SK-N-SH (cell line): ENCODE measurements around the gene LYSMD4. TPM values are rescaled to one million over a fixed set of nuclear protein-coding genes. Genes with fewer than 3 reads are reported as not detected.

Experiments
- CTCF ChIA-PET: fragments of 300-600, 350-600 bp; formaldehyde crosslinking; extraction: SDS; loops from one replicate; lab custom pipeline; 2021; lab: Yijun Ruan, JAX
- POLR2A ChIA-PET: fragments of 350-600 bp; sonication (Branson Sonifier 250); formaldehyde crosslinking; extraction: SDS; loops from one replicate; lab custom pipeline; 2020; ENCODE audit warnings: antibody characterized with exemption, inconsistent platforms; lab: Yijun Ruan, JAX
- DNase-seq: peaks from one replicate; pipeline ENCODE4 v3.0.0; 2012
- H2AFZ ChIP-seq: fragments of 200-600 bp; sonication (generic); 2 replicates; pipeline ENCODE4 v1.8.1; 2016; ENCODE audit warnings: antibody characterized with exemption, mild to moderate bottlenecking, low read depth
- H3F3A ChIP-seq: fragments of 200-600 bp; sonication (generic); replicated peaks from 2 replicates; pipeline ENCODE3; 2016; ENCODE audit warnings: antibody characterized with exemption, mild to moderate bottlenecking; ENCODE audit not compliant: insufficient read depth
- H3K27ac ChIP-seq, 2 experiments: fragments of 200-500 bp in 1 of 2; fragments of 200-600 bp in 1 of 2; sonication (Bioruptor generic) in 1 of 2; sonication (generic), shearing (Covaris generic) in 1 of 2; 2 replicates each; pipeline versions ENCODE4 v1.5.1 to v1.6.1; 2014 to 2016; ENCODE audit warnings: low read depth in 2 of 2, inconsistent platforms in 1 of 2, low read length in 1 of 2, mild to moderate bottlenecking in 1 of 2, mixed read lengths in 1 of 2
- H3K27me3 ChIP-seq: fragments of 200-600 bp; sonication (generic), shearing (Covaris generic); 2 replicates; pipeline ENCODE4 v1.6.1; 2016; ENCODE audit warnings: mixed run types; ENCODE audit not compliant: insufficient read depth
- H3K36me3 ChIP-seq, 2 experiments: fragments of 200-500 bp in 1 of 2; fragments of 200-600 bp in 1 of 2; sonication (Bioruptor generic) in 1 of 2; sonication (generic) in 1 of 2; replicated peaks in 1 of 2; 2 replicates each; pipeline versions ENCODE3 to v1.5.1; 2014 to 2016; ENCODE audit warnings: low read length in 1 of 2, mild to moderate bottlenecking in 1 of 2; ENCODE audit not compliant: insufficient read depth in 2 of 2, control insufficient read depth in 1 of 2
- H3K4me1 ChIP-seq, 2 experiments: fragments of 200-500 bp in 1 of 2; fragments of 200-600 bp in 1 of 2; sonication (Bioruptor generic) in 1 of 2; sonication (generic), shearing (Covaris generic) in 1 of 2; 2 replicates each; pipeline versions ENCODE4 v1.5.1 to v1.6.1; 2014 to 2016; ENCODE audit warnings: low read depth in 1 of 2, low read length in 1 of 2, mixed run types in 1 of 2; ENCODE audit not compliant: insufficient read depth in 2 of 2, control insufficient read depth in 1 of 2
- H3K4me2 ChIP-seq: fragments of 200-600 bp; sonication (generic), shearing (Covaris generic); 2 replicates; pipeline ENCODE4 v1.6.1; 2017; ENCODE audit warnings: mixed run types
- H3K4me3 ChIP-seq, 2 experiments: fragments of 200-500 bp in 1 of 2; fragments of 200-600 bp in 1 of 2; sonication (Bioruptor generic) in 1 of 2; sonication (generic), shearing (Covaris generic) in 1 of 2; 2 replicates each; pipeline versions ENCODE4 v1.5.1 to v1.8.1; 2014 to 2016; ENCODE audit warnings: low read depth in 2 of 2, inconsistent platforms in 1 of 2, low read length in 1 of 2, mild to moderate bottlenecking in 1 of 2, mixed read lengths in 1 of 2, moderate library complexity in 1 of 2
- H3K79me2 ChIP-seq: fragments of 200-600 bp; sonication (generic); 2 replicates; pipeline ENCODE4 v1.8.1; 2017; ENCODE audit warnings: mild to moderate bottlenecking; ENCODE audit not compliant: insufficient read depth
- H3K9ac ChIP-seq: fragments of 200-600 bp; sonication (generic); 2 replicates; pipeline ENCODE4 v1.6.1; 2017; ENCODE audit warnings: mixed run types
- H3K9me2 ChIP-seq: fragments of 200-600 bp; sonication (generic); 2 replicates; pipeline ENCODE4 v1.6.1; 2017; ENCODE audit warnings: mixed run types
- H3K9me3 ChIP-seq: fragments of 200-600 bp; sonication (generic); 2 replicates; pipeline ENCODE4 v1.6.1; 2017; ENCODE audit warnings: mixed run types, mild to moderate bottlenecking, moderate library complexity
- H4K20me1 ChIP-seq: fragments of 200-600 bp; sonication (generic); 2 replicates; pipeline ENCODE4 v1.6.1; 2017; ENCODE audit warnings: mild to moderate bottlenecking, mixed run types; ENCODE audit not compliant: insufficient read depth
- CHD2 ChIP-seq: fragments of 150-350 bp; IDR thresholded peaks from 2 replicates; pipeline ENCODE4 v1.6.1; 2018; ENCODE audit warnings: low read length; ENCODE audit not compliant: partially characterized antibody
- ELF1 ChIP-seq: IDR thresholded peaks from 2 replicates; pipeline ENCODE4 v1.4.0; 2012
- EP300 ChIP-seq, 2 experiments: IDR thresholded peaks; 2 replicates each; pipeline versions ENCODE4 v1.4.0 to v1.6.1; 2012; ENCODE audit warnings: borderline replicate concordance in 1 of 2, low read depth in 1 of 2, low read length in 1 of 2
- FOXM1 ChIP-seq: IDR thresholded peaks from 2 replicates; pipeline ENCODE4 v1.4.0; 2012; ENCODE audit warnings: low read depth, mild to moderate bottlenecking
- JUND ChIP-seq: IDR thresholded peaks from 2 replicates; pipeline ENCODE4 v1.4.0; 2012
- POLR2AphosphoS5 ChIP-seq: IDR thresholded peaks from 2 replicates; pipeline ENCODE4 v1.6.1; 2012; ENCODE audit warnings: low read depth, low read length
- RAD21 ChIP-seq: IDR thresholded peaks from 2 replicates; pipeline ENCODE4 v1.6.1; 2012; ENCODE audit warnings: mild to moderate bottlenecking, low read length
- RCOR1 ChIP-seq: fragments of 150-350 bp; IDR thresholded peaks from 2 replicates; pipeline ENCODE4 v1.6.1; 2017; ENCODE audit warnings: antibody characterized with exemption, low read length
- RFX5 ChIP-seq: IDR thresholded peaks from 2 replicates; pipeline ENCODE4 v1.6.1; 2012; ENCODE audit warnings: mild to moderate bottlenecking, improper control_type of control experiment, low read length
- RXRA ChIP-seq: IDR thresholded peaks from 2 replicates; pipeline ENCODE4 v1.4.0; 2012; ENCODE audit warnings: low read depth, mild to moderate bottlenecking, borderline replicate concordance
- SIN3A ChIP-seq: IDR thresholded peaks from 2 replicates; pipeline ENCODE4 v1.6.1; 2012; ENCODE audit warnings: low read depth, mild to moderate bottlenecking, low read length, moderate library complexity, borderline replicate concordance
- SMC3 ChIP-seq: IDR thresholded peaks from 2 replicates; pipeline ENCODE4 v1.6.1; 2012; ENCODE audit warnings: low read depth, low read length, improper control_type of control experiment
- TCF12 ChIP-seq: IDR thresholded peaks from 2 replicates; pipeline ENCODE4 v1.4.0; 2012
- WGBS: methylation state at CpG from one replicate; pipeline ENCODE4 v1.1.6; 2017; ENCODE audit warnings: low lambda C conversion rate; 5-methylcytosine and 5-hydroxymethylcytosine counted together
- polyA plus RNA-seq, 3 experiments: library from polyadenylated mRNA; depleted of rRNA; stranded (reverse); fragments of >200 nt; gene quantifications; 2 replicates each; pipeline ENCODE4 v1.2.3, GENCODE V29; 2012
- TF ChIP-seq, protein P1 (sequence below): fragments of 200-600 bp; sonication (generic); IDR thresholded peaks from 2 replicates; pipeline ENCODE4 v1.6.1; 2017; ENCODE audit warnings: antibody characterized with exemption, mild to moderate bottlenecking, moderate library complexity
- TF ChIP-seq, protein P2 (sequence below): fragments of 150-350 bp; IDR thresholded peaks from 2 replicates; pipeline ENCODE4 v1.6.1; 2016; ENCODE audit warnings: mild to moderate bottlenecking, low read depth, low read length
- TF ChIP-seq, protein P3 (sequence below): IDR thresholded peaks from 2 replicates; pipeline ENCODE4 v1.4.0; 2012; ENCODE audit warnings: low read depth, borderline replicate concordance
- TF ChIP-seq, protein P4 (sequence below): fragments of 150-350 bp; IDR thresholded peaks from 2 replicates; pipeline ENCODE4 v1.6.1; 2017; ENCODE audit warnings: antibody characterized with exemption, low read length, low read depth, borderline replicate concordance

LYSMD4 gene
- polyA plus RNA-seq, 1 of the 3 experiments (the other 2 are of a cell fraction), result 6.1 TPM

DNA sequence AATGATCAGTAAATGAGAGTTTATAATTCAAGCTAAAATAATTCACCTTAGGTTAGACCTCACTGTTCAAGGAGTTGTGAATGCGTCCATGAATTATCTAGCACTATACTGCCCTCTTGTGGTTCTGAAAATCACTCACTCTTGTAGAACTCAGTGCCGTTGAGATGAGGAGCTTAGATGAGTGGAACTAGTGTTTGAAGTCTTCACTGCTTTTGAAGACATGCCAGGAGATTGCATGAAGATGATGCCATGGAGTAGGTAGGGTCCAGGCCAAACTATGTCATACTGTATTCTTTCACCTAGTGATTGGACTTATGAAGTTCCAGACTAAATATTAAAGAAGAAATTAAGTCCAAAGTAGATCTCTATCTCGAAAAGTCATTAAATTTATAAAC lies 28.8 kb downstream of the LYSMD4 start:
- Histone ChIP-seq H3K27ac (peak overlapping the region in 1 of 2 experiments; percentile 80; a peak in 2 of 4 replicates), H3K4me3 (no peak overlapping the region; a peak in 1 of 4 replicates), H3K4me1 (peaks cover 19 to 33% of the 10 kb centered on the region in 2 experiments), H4K20me1 (0 out of 2 replicates have a peak, but pooled peaks cover 3% of the 10 kb centered on the region), H3K36me3 (peaks cover 0 to 15% of the 10 kb centered on the region in 2 experiments), H3K9me2 (no peaks in the 10 kb centered on the region), H3K9ac (no peak overlapping the region), H2AFZ (no peak overlapping the region), H3K9me3 (no peaks in the 10 kb centered on the region), H3F3A (peaks cover 17% of the 10 kb centered on the region), H3K79me2 (no peaks in the 10 kb centered on the region), H3K27me3 (no peaks in the 10 kb centered on the region), H3K4me2 (no peak overlapping the region)
- DNase-seq, result peak; percentile 65
- ChIA-PET POLR2A (interaction anchor here (0.6 kb wide), 1 partner anchor 28 kb away, joined by 5 read pairs; the partner anchor contains the start of gene LYSMD4), CTCF (interaction anchor here (0.5 to 5.9 kb wide), 103 partner anchors 9 to 676 kb away, joined by 3 to 132 read pairs (median 5); partner anchors contain the start of genes LRRC28, LYSMD4, MEF2A and SYNM)
- TF ChIP-seq RAD21 (peak; percentile 91), CHD2 (peak; percentile 41), RXRA (no peak), SMC3 (peak; percentile 82)
- TF ChIP-seq, protein P1, sequence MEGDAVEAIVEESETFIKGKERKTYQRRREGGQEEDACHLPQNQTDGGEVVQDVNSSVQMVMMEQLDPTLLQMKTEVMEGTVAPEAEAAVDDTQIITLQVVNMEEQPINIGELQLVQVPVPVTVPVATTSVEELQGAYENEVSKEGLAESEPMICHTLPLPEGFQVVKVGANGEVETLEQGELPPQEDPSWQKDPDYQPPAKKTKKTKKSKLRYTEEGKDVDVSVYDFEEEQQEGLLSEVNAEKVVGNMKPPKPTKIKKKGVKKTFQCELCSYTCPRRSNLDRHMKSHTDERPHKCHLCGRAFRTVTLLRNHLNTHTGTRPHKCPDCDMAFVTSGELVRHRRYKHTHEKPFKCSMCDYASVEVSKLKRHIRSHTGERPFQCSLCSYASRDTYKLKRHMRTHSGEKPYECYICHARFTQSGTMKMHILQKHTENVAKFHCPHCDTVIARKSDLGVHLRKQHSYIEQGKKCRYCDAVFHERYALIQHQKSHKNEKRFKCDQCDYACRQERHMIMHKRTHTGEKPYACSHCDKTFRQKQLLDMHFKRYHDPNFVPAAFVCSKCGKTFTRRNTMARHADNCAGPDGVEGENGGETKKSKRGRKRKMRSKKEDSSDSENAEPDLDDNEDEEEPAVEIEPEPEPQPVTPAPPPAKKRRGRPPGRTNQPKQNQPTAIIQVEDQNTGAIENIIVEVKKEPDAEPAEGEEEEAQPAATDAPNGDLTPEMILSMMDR, result peak; percentile 77
- WGBS, result 40% methylated on average over 3 of the region's 3 CpGs

DNA sequence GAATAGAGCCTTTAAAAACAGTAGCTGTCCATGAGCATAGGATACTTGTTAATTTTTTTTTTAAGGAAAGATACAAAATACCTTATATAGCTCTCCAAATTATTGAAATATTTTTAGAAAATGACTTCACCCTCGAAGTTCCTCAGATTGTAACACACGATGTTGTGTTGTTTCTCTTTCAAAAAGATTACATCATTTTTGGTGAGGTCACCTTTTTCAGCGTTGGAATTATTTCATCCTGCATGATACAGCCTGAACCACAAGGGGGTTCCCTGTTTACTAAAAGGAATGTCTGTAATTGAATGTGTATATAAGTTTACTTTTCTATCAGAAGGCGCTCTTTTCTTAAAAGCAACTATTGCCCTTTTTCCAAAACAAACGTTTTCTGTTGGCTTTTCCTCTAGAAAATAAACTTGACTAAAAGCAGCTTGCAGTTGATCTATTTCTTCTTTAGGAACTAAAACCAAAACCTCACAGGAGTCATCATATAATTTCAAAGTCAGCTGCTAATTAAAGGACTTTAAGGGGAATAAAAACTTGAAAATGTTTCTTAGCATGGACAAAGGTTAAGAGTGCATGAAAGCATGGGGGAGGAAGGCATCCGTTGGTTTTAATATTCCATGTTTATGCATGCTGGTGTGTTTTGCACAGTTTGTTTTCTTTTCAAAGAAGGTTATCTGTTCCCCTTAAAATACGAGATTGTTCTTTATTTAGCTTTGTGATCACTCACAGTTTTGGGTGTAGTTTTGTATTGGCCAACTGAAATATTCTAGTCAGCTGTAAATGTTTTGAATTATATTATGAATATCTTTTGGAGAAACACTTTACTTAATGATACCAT lies 29.4 kb downstream of the LYSMD4 start:
- Histone ChIP-seq H3K9ac (peak overlapping the region; percentile 41; the same call in 1 of the 2 replicates), H3F3A (peaks cover 17% of the 10 kb centered on the region), H2AFZ (no peak overlapping the region), H3K27me3 (no peaks in the 10 kb centered on the region), H3K9me2 (no peaks in the 10 kb centered on the region), H3K4me1 (peaks cover 19 to 33% of the 10 kb centered on the region in 2 experiments), H3K4me2 (peak overlapping the region; percentile 58), H3K36me3 (peaks cover 0 to 12% of the 10 kb centered on the region in 2 experiments), H4K20me1 (0 out of 2 replicates have a peak, but pooled peaks cover 3% of the 10 kb centered on the region), H3K79me2 (no peaks in the 10 kb centered on the region), H3K27ac (peak overlapping the region; percentile 6 to 80; a peak in 3 of 4 replicates), H3K4me3 (peak overlapping the region in 1 of 2 experiments; percentile 16; a peak in 1 of 4 replicates), H3K9me3 (no peaks in the 10 kb centered on the region)
- WGBS, result 25% methylated on average over 7 of the region's 7 CpGs
- ChIA-PET POLR2A (no interaction called here), CTCF (interaction anchor here (0.6 to 5.9 kb wide), 92 partner anchors 11 to 605 kb away, joined by 3 to 132 read pairs (median 5); partner anchors contain the start of genes LRRC28, LYSMD4, MEF2A and SYNM)
- no peak for DNase-seq
- TF ChIP-seq, protein P2, sequence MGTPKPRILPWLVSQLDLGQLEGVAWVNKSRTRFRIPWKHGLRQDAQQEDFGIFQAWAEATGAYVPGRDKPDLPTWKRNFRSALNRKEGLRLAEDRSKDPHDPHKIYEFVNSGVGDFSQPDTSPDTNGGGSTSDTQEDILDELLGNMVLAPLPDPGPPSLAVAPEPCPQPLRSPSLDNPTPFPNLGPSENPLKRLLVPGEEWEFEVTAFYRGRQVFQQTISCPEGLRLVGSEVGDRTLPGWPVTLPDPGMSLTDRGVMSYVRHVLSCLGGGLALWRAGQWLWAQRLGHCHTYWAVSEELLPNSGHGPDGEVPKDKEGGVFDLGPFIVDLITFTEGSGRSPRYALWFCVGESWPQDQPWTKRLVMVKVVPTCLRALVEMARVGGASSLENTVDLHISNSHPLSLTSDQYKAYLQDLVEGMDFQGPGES, result no peak
- TF ChIP-seq ELF1, result no peak
- 0 out of 2 replicates have a peak, but pooled peaks have one; percentile 24 for TF ChIP-seq POLR2AphosphoS5
- TF ChIP-seq, protein P1, result peak; percentile 67
- TF ChIP-seq, protein P3, sequence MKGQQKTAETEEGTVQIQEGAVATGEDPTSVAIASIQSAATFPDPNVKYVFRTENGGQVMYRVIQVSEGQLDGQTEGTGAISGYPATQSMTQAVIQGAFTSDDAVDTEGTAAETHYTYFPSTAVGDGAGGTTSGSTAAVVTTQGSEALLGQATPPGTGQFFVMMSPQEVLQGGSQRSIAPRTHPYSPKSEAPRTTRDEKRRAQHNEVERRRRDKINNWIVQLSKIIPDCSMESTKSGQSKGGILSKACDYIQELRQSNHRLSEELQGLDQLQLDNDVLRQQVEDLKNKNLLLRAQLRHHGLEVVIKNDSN, result no peak
- TF ChIP-seq FOXM1, result no peak
- no peak for TF ChIP-seq RFX5
- no peak for TF ChIP-seq RXRA
- TF ChIP-seq TCF12, result 0 out of 2 replicates have a peak, but pooled peaks have one; percentile 6
- TF ChIP-seq RAD21, result peak; percentile 18; the same call in 1 of the 2 replicates
- TF ChIP-seq CHD2, result no peak
- TF ChIP-seq EP300 (IDR thresholded peaks at IDR 0.05; ENCODE audit: borderline replicate concordance in 1 of 2, low read depth in 1 of 2, low read length in 1 of 2), result 0 out of 4 replicates have a peak, but pooled peaks of 1 of the 2 experiments have one; percentile 5
- no peak for TF ChIP-seq SIN3A
- no peak for TF ChIP-seq RCOR1
- 0 out of 2 replicates have a peak, but pooled peaks have one; percentile 45 for TF ChIP-seq JUND
- TF ChIP-seq, protein P4, sequence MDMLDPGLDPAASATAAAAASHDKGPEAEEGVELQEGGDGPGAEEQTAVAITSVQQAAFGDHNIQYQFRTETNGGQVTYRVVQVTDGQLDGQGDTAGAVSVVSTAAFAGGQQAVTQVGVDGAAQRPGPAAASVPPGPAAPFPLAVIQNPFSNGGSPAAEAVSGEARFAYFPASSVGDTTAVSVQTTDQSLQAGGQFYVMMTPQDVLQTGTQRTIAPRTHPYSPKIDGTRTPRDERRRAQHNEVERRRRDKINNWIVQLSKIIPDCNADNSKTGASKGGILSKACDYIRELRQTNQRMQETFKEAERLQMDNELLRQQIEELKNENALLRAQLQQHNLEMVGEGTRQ, result no peak
